ENCODE measurements around the gene LLGL1.
"Not testable (repeated sequence)": the region's sequence is repeated elsewhere in the genome, so short reads cannot be mapped to it uniquely, and the experiment has no call there.

LLGL1 gene

DNA sequence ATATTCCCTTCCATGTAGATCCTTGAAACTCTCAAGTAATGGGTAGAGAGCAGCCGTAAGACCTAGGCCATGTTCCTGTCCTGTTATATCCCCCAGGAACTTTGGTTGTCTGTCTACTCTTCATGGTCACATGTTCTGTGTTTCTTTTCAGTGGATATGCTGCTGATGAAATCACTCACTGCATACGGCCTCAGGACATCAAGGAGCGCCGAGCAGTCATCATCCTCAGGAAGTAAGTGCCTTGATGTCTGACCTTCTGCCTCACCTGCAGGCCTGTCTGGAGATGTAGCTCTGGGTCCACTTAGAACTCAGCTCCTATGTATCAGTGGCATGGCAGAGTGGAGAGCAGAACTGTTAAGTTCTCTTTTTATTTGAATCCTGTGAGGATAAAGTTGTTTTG, 30.6 kb upstream of the LLGL1 start:
- DNase-seq (ENCODE audit: low spot score): no peak

DNA sequence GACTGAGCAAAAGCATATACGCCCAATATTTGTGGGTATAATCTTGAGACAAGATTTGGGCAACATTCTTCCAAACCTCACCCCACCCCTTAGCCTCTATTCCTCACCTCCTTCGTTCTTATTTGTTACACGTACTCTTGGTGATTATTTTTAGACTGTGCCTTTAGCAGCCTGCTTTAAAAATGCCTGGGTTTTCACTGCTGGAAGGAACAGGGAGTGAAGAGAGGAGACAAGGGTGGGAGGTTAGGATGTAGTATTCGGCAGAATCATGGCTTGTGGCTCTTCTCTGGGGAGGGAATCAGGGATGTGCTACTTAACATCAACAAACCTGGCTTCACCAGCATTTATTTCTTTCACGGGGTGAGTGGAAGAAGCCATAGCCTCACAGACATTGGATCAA, 30.2 kb upstream of the LLGL1 start:
- DNase-seq (ENCODE audit: low spot score): no peak

DNA sequence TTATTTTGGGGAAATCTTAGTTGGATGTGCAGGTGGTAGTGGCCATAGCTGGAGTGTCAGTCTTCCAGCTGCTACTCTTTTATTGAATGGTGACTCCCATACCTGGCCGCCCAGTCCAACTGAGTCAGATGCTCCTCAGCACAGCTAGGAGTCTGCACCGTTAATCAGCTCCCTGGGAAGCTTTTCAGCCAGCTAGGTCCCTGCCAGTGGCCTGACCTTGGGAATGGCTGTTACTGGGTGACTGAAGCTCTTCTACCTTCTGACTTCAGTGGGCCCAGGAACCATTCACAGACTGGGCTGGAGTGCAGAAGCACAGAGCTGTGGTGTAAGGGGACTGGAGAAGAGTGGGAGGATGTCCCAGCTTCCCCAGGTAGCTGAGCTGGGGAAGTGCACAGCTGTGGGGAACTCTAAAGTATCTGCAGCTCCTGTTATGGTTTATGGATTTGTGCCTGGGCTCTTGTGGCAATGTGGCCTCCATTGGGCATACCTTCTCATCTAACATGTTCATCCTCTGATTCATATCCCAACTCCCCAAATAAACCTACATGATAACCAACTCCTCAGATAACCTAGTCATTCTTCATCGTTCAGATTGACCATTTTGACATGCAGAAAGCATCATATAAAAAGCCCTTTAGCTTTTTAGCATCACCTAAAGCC, 27.8 kb upstream of the LLGL1 start:
- DNase-seq (ENCODE audit: low spot score): no peak

DNA sequence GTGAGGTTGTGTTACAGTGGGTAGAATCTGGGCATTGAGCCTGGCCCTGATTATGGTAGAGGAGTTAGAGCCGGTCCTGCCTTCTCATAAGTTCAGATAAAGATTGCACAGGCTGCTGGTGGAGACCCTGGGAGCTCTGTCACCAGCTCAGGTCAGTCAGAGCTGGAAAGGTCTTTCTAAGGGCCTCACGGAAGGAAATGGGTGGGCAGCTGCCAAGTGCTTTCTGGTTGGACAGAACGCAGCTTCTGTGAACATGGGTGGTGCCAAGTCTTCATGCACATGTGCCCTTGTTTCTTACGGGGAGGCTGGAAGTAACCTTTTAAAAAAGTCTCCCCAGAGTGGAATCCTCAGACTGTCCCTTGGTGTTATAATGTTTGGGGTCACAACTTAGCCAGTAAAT, 26.9 kb upstream of the LLGL1 start:
- no peak for DNase-seq (ENCODE audit: low spot score)

DNA sequence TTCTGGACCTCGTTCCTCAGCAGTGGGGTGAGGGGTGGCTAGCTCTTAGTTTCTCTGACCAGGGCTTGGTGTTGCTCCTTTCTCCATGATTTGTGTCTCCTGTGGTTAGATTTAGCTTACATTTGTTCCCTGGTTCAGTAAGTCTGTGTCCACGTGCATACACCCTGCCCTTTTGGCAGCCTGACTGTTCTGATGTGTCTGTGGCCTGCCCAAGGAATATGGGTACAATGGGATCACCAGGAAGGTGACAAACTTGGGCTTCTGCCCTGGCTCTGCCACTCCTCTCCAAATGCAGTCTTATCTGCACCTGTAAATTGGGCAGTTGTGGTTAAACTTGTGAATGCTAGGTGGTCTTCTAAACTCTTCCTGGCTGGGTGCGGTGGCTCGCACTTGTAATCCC, 24.3 kb upstream of the LLGL1 start:
- DNase-seq (ENCODE audit: low spot score): no peak

DNA sequence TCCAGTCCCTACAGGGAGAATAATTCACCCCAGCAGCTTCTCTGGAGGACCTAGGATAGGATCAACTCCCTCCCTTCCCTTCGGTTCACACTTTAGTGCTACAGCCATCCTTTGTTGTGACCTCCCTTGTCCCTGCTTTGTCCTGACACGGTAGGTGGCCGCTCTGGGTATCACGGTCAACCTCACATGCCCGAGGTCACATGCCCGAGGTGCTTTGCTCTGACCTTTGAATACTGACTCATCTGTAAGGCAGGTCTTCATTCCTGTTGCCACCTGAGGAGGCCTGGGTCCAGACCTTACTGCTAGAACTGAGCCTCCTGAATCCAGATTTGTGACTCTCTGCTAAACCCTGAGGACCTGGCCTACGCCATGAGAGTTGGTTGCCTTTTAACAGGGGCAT, 22.1 kb upstream of the LLGL1 start:
- DNase-seq (ENCODE audit: low spot score): no peak

DNA sequence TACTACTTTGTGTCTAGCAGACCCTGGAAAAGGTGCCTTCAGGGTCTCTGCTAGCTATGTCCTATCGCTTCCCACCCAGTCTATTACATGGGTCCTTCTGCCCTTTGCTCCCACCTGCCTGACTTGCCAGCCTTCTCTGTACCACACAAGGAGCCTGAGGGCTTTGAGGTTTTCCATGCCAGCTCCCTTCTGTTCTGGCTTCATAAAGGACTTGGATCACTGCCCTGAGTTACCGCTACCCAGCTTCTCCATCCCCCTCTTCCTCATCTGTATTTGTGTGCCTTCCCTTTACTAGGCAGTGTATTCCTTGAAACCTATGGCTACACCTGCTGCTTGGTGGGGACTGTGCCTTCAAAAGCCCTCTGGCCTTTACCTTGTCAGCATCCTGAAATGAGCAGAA, 19.6 kb upstream of the LLGL1 start:
- DNase-seq (ENCODE audit: low spot score): no peak

DNA sequence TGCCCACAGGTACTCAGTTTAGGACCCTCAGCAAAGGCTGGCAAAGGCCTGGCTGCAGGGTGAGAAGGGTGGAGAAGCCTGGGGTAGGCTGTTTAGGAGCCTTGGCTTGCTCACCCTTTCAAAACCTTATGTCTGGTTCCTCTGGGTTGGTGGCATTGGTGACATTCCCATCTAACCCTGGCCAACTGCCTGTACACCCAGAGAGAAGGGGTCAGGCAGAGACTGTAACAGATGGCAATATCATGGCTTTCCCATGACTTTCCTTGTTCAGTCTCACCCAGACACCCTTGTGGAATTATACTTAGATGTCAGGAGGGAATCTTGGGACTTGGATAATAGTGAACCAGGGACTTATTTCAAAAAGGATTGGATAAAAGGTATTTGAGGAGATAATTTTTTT, 18.5 kb upstream of the LLGL1 start:
- no peak for DNase-seq (ENCODE audit: low spot score)

DNA sequence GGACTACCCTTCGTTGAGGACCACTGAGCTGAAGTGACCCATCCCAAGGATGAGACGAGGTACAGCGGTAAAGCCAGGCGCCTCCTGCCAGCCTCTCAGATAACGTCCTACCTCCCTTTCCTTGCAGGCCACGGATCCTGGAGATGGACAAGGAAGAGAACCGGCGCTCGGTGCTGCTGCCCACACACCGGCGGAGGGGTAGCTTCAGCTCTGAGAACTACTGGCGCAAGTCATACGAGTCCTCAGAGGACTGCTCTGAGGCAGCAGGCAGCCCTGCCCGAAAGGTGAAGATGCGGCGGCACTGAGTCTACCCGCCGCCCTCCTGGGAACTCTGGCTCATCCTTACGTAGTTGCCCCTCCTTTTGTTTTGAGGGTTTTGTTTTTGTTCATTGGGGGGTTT, 17.3 kb upstream of the LLGL1 start:
- DNase-seq (ENCODE audit: low spot score): no peak

DNA sequence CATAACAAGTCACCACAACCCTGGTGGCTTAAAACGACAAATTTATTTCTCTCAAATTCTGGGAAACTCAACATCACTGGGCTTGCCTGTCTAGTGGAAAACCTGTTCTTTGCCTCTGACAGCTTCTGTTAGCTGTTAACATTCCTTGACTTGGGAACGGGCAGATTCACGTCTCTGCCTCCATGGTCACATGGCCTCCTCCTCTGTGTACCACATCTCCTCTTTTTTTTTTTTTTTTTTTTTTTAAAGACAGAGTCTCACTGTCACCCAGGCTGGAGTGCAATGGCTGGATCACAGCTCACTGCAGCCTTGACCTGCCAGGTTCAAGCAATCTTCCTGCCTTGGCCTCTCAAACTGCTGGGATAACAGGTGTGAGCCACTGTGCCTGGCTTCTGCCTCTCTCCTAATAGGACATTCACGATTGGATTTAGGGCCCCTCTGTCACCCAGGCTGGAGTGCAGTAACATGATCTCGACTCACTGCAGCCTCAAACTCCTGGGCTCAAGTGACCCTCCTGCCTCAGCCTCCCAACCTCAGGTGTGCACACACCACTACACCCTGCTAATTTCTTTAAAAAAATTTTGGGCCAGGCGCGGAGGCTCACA, 11.7 kb upstream of the LLGL1 start:
- DNase-seq (ENCODE audit: low spot score): no peak

DNA sequence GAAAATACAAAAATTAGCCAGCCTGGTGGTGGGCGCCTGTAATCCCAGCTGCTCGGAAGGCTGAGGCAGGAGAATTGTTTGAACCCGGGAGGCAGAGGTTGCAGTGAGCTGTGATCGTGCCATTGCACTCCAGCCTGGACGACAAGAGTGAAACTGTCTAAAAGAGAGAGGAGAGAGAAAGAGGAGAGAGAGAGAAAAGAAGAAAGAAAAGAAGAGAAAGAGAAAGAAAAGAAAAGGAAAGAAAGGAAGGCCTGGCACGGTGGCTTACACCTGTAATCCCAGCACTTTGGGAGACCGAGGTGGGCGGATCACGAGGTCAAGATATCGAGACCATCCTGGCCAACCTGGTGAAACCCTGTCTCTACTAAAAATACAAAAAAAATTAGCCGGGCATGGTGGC, 8.5 kb upstream of the LLGL1 start:
- not testable (repeated sequence) for DNase-seq (ENCODE audit: low spot score)

DNA sequence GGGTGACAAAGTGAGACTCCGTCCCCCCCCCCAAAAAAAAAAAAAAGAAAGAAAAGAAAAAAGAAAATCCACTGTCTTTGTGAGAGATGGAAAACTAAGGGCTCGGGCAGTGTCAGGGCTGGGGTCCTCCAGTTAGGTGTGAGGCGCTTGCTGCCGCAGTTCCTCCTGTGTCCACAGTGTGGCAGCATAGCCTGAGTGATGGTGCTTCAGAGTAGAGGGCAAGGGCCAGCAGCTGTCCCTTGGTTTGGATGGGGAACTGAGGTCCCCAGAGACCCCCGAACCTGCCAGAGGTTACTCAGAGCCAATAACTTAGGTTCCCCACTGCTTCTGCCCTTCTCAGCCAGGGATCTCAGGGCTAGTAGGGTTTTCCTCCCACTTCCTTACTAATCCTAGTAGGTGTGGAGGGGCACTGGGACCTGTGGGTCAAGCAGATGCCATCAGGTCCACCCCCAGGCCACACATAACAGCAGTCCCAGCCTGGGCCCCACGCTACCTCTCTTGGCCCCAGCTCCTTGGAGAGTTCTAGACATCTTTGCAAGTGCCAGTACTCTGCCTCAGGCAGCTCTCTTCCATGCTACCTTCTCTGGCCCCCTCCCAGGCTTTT, 7.9 kb upstream of the LLGL1 start:
- DNase-seq (ENCODE audit: low spot score): peak; percentile 85

DNA sequence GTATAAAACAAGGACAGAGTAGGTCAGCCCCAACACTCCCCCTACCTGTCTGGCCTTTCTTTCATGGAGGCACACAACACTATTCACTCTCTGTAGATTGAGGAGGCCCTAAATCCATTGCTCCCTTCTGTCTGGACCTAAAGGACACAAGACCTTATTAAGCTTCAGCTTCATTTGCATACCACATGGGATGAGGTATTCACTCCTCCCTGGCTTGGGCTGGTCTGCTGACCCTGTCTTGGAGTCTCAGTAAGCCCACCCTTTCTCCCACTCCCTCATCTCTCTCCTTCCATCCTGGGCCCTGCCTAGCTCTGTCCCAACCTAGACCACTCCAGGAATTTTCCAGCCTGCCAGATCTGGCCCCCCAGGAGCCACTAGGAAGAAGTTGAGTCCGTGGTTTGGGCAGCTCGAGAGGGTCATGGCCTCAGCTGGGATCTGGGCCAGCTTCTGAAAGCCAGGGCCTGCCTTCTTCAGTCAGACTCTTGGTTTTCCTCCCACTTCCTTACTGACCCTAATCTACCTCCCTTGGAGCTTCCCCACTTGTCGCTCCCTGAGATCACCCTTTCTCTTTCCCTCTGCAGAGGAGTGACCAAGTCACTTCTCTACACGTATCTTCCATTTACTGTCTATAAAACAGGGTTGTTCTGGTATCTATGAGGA, 6.5 kb upstream of the LLGL1 start:
- no peak for DNase-seq (ENCODE audit: low spot score)

DNA sequence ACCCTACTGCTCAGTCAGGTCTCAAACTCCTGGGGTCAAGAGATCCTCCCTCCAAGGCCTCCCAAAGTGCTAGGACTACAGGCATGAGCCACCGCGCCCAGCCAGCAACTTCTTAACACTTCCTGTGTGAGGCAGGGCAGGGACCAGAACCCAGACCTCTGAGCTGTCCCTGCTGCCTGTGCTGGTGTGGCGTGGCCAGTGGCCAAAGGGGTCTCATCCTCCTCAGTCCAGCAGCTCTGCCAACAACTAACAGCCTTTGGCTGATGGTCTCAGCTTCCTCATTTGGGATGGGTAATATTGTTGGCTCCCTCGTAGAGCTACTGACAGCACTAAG, 1.4 kb upstream of the LLGL1 start:
- no peak for DNase-seq (ENCODE audit: low spot score)

DNA sequence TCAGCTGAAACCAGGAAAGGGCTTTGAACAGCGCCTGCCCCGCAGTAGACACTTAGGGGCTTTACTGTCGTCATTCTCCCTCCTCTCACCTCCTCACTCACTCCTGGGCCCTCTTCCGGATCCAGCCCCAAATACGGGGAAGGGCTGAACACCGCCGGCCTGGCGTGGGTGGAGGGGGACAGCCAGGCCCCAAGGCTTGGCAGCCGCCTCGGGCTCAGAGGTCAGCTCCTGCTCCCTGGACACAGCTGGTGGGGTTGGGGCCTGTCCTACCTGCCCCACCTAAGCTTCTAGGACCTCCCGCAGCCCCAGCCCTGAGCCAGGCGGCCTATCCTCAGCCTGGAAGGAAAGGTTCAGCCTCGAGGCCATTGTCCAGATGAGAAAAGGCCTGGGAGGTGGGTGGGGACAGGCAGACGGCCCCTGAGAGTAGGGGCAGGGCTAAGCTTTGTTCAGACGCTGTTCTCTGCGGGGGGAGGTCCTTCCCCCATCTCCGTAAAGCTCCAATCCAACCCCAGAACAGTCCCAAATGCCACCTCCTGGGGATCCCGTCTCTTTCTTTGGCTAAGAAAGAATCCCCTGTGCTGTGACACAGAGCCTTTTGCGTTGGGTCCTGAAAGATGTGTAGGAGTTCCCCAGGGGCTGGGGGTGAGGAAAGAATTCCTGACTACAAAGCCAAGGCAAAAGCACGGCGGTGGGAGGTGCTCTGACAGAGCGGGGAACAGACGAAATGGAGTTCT, 881 bp upstream of the LLGL1 start:
- DNase-seq (ENCODE audit: low spot score): no peak

DNA sequence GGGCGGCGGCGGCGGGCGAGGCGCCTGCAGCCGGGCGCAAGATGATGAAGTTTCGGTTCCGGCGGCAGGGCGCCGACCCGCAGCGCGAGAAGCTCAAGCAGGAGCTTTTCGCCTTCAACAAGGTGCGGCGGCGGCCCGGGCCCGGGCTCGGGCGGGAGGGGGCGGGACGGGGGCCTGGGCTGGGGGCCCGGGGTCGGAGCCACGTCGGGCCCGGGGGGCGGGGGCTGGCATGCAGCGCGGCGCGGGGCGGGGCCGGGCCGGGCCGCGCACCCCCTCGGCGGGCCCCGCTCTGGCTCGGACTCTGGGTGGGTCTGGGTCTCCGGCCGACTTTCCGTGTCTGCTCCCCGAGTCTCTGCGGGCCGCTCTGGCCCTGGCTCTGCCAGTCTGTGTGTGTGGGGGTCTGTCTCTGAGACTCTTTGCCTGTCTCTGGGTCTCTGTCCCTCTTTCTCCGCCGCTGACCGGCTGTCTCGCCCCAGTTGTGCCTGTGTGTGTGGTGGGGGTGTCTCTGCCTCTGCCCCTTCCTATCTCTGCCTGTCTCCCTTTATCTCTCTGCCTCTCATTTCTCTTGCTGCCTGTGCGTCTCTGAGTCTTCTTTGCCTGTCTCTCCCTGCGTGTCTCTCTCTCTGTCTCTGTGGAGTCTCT, 328 bp downstream of the LLGL1 start:
- no peak for DNase-seq (ENCODE audit: low spot score)

DNA sequence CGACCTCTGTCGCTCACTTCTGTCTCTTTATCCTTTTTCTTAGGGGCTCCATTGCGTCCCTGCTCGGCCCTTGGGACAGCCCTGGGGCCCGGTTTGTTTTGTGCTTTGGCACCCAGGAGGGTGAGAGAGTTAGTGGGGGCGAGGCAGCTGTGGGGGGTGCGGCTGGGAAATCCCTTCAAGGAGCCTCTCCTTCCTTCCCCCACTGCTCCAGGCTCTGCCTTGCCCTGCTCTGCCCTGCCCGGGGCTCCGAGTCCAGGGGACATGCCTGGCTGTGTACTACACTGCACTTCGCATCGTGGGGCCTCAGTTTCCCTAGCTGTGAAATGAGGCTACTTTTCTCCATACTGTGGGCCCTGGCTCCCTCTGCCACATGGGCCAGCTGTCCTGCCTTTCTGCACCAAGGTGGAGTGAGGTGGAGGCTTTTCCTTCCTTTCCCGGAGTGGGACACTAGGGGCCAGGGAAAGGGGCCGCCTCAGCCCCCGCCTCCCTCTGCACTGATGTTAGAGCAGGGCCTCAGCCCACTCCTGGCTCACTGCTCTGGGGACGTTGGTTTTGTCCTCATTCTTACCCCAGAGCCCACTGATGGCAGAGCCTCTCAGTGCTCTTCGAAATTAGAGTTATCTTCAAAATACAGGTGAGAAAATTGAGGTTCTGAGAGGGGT, 980 bp downstream of the LLGL1 start:
- DNase-seq (ENCODE audit: low spot score): no peak

DNA sequence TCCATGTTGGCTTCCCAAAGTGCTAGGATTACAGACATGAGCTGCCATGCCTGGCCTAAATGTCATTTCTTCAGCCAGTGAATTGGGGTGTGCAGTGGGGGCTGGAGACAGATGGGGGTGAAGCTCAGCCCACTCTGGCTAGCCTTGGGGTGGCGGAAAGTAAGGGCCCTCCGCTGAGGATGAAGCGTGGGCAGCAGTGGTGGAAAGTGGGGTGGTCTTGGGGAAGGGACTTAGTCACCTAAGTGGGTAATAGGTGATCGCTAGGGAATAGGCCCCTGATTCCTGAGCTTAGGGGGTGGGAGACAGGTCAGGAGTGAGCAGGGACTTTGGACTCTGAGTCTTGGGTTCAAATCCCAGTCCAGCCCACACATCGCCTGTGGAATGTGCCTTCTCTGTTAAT, 2.2 kb downstream of the LLGL1 start:
- no peak for DNase-seq (ENCODE audit: low spot score)

DNA sequence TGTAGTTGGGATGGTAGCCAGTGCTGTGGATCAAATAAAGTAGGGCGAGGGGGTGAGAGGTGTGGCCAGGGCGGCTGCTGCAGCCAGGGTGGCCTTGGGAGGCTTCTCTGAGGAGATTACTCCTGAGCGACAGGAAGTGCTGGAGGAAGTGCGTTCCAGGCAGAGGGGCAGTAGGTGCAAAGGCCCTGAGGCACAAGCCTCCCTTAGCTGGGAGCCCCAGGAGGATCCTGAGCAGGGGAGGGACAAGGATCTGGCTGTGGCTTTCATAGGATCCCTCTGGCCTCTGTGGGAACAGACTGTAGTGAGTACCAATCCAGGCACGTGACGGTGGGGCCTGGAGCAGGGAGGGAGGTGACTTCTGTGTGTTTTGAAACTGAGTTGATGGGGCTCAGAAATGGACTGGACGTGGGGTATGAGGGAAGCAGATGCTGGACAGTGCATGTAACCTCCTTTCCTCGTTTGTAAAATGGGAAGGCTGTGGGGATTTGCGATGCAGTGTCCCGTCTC, 2.8 kb downstream of the LLGL1 start:
- no peak for DNase-seq (ENCODE audit: low spot score)

DNA sequence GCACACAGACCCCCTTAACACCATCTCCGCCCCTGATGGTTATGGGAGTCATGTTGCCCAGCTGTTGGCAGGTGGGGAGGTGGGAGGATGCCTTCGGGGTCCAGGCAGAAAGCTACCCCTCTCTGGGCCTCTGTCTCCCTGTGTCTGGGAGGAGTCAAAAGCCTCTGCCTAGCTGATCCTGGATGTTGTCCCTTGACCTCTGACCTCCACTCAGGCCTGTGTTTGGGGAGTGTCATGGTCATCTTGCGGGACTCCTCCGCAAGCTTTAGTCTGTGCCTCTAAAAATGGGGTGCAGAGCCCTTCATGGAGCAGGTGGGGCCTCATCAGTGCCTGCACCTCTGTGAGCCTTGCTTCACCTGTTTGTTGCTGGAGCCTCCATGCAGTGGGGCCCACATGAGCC, 3.8 kb downstream of the LLGL1 start:
- DNase-seq (ENCODE audit: low spot score): no peak

DNA sequence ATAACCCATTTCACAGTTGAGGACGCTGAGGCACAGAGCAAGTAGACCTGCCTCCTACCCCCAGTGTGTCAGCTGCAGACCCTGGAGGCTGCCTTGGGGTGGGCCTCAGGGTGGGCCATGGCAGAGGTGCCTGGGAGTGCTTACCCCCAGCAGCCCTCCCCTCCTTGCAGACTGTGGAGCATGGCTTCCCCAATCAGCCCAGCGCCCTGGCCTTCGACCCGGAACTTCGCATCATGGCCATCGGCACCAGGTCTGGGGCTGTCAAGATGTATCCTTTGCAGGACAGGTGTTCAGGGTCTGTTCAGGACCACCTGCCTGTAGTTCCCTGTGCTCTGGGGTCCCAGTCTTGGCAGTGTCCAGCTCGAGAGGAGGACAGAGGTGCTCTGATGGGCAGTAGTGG, 4.3 kb downstream of the LLGL1 start:
- DNase-seq (ENCODE audit: low spot score): no peak
